GM19238 (cell line): ENCODE measurements around the gene TAF11L11.
"Not testable (repeated sequence)": the region's sequence is repeated elsewhere in the genome, so short reads cannot be mapped to it uniquely, and the experiment has no call there.

Experiments used
- DNase-seq: peaks from one replicate; pipeline ENCODE4 v3.0.0; 2011; ENCODE audit warnings: low spot score; ENCODE audit not compliant: insufficient read length

Gene TAF11L11

DNA sequence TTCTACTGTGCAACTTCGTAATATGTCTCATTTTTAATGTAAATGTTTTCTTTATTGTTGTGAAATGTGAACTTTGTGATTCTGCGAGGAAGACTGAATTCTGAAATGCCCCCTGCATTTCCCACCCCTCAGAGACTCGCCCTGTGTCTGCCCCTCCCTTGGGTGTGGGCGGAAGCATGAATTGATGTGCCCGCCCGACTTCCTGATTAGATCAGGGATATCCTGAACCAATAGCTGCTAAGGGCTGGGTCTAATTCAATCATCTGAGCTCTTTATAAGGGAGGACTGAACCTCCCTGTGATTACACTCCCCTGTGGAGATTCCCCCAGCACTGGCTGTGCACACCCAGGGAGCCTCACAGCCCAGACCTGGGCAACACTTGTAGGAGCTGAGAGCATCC lies at the start of gene TAF11L11:
TAF11L11 (plus strand) TSS at position 304 of the 400 bp plus-strand sequence.
- DNase-seq, result not testable (repeated sequence)

DNA sequence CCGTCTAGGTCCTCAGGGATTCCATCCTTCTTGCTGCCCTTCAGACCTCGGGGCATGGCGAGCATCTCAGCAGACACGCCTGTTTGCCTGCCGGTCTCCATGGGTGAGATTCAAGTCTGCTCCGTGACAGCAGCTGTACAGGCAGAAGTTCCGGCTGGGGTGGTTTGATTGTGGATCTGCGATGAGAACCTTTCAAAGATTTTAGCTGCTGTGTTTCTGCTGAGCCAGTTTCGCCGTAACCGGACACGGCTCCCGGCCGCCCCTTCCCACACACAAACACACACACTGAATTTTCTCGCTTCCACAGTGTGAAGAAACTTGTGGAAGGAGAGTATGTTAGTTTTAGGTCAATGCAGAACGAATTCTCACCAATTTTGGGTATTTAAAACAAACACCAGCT lies 18.3 kb upstream of the TAF11L11 start, which contains the start of gene TAF11L7:
TAF11L7 (minus strand) TSS at position 101 of the 400 bp plus-strand sequence.
- not testable (repeated sequence) for DNase-seq

DNA sequence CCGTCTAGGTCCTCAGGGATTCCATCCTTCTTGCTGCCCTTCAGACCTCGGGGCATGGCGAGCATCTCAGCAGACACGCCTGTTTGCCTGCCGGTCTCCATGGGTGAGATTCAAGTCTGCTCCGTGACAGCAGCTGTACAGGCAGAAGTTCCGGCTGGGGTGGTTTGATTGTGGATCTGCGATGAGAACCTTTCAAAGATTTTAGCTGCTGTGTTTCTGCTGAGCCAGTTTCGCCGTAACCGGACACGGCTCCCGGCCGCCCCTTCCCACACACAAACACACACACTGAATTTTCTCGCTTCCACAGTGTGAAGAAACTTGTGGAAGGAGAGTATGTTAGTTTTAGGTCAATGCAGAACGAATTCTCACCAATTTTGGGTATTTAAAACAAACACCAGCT lies 13.1 kb upstream of the TAF11L11 start, which contains the start of gene TAF11L8:
TAF11L8 (minus strand) TSS at position 101 of the 400 bp plus-strand sequence.
- DNase-seq, result not testable (repeated sequence)

DNA sequence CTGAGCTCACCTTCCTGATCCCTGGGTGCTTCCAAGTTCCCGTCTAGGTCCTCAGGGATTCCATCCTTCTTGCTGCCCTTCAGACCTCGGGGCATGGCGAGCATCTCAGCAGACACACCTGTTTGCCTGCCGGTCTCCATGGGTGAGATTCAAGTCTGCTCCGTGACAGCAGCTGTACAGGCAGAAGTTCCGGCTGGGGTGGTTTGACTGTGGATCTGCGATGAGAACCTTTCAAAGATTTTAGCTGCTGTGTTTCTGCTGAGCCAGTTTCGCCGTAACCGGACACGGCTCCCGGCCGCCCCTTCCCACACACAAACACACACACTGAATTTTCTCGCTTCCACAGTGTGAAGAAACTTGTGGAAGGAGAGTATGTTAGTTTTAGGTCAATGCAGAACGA lies 9.7 kb upstream of the TAF11L11 start, which contains the start of gene TAF11L9:
TAF11L9 (minus strand) TSS at position 140 of the 400 bp plus-strand sequence.
- DNase-seq, result not testable (repeated sequence)

DNA sequence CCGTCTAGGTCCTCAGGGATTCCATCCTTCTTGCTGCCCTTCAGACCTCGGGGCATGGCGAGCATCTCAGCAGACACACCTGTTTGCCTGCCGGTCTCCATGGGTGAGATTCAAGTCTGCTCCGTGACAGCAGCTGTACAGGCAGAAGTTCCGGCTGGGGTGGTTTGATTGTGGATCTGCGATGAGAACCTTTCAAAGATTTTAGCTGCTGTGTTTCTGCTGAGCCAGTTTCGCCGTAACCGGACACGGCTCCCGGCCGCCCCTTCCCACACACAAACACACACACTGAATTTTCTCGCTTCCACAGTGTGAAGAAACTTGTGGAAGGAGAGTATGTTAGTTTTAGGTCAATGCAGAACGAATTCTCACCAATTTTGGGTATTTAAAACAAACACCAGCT lies 6.3 kb upstream of the TAF11L11 start, which contains the start of gene TAF11L10:
TAF11L10 (minus strand) TSS at position 101 of the 400 bp plus-strand sequence.
- not testable (repeated sequence) for DNase-seq

DNA sequence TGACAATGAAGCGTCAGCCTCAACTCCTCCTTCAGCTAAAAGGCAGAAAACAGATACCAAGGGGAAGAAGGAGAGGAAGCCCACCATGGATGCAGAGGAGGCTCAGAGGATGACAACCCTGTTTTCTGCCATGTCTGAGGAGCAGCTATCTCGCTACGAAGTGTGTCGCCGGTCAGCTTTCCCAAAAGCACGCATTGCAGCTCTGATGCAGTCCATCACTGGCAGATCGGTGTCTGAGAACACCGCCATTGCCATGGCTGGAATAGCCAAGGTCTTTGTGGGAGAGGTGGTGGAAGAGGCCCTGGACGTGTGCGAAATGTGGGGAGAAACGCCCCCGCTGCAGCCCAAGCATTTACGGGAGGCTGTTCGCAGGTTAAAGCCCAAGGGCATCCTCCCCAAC lies 968 bp downstream of the TAF11L11 start:
- no peak for DNase-seq

DNA sequence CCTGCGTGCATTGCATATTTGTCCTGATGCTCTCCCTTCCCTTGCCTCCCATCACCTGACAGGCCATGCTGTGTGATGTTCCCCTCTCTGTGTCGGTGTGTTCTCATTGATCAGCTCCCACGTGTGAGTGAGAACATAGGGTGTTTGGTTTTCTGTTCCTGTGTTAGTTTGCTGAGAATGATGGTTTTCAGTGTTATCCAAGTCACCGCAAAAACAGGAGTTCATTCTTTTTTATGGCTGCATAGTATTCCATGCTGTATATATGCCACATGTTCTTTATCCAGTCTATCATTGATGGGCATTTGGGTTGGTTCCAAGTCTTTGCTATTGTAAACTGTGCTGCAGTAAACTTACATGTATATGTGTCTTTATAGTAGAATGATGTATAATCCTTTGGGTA lies 3.5 kb downstream of the TAF11L11 start:
- not testable (repeated sequence) for DNase-seq

DNA sequence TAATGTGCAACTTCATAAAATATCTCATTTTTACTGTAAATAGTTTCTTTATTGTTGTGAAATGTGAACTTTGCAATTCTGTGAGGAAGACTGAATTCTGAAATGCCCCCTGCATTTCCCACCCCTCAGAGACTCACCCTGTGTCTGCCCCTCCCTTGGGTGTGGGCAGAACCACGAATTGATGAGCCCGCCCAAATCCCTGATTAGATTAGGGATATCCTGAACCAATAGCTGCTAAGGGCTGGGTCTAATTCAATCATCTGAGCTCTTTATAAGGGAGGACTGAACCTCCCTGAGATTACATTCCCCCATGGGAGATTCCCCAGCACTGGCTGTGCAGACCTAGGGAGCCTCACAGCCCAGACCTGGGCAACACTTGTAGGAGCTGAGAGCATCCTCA lies 6.1 kb downstream of the TAF11L11 start, which contains the start of gene TAF11L12:
TAF11L12 (plus strand) TSS at position 301 of the 400 bp plus-strand sequence.
- not testable (repeated sequence) for DNase-seq

DNA sequence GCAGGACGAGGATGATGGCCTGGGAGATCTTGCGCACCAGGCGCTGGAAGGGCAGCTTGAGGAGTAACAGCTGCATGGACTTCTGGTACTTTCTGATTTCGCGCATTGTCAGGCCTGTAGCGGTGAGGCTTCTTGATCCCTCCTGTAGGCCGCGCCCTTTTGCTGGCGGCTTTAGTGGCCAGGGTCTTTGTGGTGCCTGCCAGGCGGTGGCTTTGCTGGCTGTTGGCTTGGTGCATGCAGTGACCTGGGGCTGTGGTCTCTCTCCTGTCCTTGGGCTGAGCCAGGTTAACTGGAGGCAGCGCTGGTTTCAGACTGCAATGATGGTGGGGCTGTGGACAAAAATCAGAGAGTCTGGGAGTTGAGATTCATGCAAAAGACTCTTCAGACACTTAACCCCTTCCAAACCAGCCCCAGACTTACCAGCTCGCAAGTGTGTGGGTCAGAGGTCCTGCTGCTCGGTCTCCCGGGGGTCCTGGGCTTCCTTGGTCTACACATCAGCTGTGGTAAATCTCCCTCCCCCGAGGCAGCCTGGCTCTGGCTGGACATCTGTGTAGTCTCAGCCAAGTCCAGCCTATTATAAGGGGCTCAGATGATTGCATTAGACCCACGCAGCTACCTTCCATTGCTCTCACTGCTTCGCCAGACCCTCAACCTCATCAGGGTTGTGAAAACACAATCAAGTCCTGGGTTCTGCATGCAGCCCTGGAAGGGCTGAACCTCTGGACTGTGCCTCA lies 11.1 kb downstream of the TAF11L11 start:
- no peak for DNase-seq

DNA sequence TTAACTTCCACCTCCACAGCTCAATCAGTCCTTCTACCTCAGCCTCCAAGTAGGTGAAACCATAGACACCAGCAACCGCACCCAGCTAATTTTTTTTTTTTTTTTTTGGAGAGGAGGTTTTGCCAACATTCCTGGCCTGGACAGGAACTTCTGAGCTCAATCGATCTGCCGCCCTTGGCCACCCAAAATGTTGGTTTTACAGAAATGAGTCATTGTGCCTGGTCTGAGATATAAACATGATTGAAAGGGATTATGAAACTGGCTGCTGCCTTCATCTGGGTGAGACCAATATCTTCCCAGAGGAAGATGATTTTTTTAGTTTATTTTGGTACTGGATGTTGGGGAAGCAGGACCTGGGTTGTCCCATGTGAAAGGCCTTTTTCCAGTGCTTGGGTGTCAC lies 15.4 kb downstream of the TAF11L11 start:
- DNase-seq, result no peak

DNA sequence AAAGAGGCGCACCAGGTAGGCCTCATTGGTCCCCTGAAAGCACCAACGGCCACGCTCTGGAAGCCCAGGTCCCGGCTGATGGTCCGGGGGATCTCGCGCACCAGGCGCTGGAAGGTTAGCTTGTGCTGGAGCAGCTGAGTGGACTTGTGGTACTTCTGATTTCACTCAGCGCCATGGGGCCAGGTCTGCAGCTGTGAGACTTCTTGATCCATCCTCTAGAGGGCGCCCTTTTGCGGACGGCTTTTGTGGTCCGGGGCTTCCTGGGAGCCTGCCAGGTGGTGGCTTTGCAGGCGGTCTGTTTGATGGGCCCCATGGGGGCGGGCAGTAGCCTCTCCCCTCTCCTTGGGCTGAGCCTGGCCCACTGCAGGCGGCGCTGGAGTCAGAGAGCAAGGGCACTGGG lies 16.6 kb downstream of the TAF11L11 start:
- DNase-seq, result no peak

DNA sequence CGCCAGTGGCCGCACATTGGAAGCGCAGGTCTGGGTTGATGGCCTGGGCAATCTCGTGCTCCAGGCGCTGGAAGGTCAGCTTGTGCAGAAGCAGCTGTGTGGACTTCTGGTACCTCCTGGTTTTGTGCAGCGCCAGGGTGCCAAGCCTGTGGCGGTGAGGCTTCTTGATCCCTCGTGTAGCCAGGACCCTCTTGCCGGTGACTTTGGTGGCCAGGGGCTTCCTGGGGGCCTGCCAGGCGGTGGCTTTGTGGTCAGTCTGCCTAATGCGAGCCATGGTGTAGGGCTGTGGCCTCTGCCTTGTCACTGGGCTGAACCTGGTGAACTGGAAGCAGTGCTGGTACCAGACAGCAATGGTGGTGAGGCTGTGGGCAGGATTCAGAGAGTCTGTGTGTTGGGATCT lies 21.7 kb downstream of the TAF11L11 start:
- no peak for DNase-seq

DNA sequence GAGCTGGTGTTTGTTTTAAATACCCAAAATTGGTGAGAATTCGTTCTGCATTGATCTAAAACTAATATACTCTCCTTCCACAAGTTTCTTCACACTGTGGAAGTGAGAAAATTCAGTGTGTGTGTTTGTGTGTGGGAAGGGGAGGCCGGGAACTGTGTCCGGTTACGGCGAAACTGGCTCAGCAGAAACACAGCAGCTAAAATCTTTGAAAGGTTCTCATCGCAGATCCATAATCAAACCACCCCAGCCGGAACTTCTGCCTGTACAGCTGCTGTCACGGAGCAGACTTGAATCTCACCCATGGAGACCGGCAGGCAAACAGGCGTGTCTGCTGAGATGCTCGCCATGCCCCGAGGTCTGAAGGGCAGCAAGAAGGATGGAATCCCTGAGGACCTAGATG lies 27.8 kb downstream of the TAF11L11 start, which contains the start of gene TAF11L13:
TAF11L13 (plus strand) TSS at position 301 of the 400 bp plus-strand sequence.
- DNase-seq, result not testable (repeated sequence)

DNA sequence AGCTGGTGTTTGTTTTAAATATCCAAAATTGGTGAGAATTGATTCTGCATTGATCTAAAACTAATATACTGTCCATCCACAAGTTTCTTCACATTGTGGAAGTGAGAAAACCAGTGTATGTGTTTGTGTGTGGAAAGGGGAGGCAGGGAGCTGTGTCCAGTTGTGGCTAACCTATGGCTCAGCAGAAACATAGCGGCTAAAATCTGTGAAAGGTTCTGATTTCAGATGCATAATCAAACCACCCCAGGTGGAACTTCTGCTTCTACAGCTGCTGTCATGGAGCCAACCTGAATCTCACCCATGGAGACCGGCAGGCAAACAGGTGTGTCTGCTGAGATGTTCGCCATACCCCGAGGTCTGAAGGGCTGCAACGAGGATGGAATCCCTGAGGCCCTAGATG lies 30.2 kb downstream of the TAF11L11 start, which contains the start of gene TAF11L14:
TAF11L14 (plus strand) TSS at position 301 of the 400 bp plus-strand sequence.
- DNase-seq, result no peak

DNA sequence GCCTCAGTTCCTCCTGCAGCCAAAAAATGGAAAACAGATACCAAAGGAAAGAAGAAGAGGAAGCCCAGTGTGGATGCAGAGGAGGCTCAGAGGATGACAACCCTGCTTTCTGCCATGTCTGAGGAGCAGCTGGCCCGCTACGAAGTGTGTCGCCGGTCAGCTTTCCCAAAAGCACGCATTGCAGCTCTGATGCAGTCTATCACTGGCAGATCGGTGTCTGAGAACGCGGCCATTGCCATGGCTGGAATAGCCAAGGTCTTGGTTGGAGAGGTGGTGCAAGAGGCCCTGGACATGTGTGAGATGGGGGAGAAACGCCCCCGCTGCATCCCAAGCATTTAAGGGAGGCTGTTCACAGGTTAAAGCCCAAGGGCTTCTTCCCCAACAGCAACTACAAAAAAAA lies 45.2 kb downstream of the TAF11L11 start:
- DNase-seq, result not testable (repeated sequence)

DNA sequence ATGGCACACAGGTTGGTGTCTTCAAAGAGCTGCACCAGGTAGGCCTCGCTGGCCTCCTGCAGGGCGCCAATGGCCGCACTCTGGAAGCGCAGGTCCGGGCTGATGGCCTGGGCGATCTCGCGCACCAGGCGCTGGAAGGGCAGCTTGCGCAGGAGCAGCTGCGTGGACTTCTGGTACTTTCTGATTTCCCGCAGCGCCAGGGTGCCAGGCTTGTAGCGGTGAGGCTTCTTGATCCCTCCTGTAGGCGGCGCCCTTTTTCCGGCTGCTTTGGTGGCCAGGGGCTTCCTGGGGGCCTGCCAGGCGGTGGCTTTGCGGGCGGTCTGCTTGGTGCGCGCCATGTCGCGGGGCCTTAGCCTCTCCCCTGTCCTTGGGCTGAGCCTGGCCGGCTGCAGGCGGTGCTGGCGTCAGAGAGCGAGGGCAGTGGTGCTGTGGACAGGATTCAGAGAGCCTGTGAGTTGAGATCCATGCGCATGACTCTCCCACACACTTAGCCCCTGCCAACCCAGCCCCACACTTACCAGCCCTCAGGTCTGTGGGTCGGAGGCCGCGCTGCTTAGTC lies 51.3 kb downstream of the TAF11L11 start:
- not testable (repeated sequence) for DNase-seq
